HG03108 (cell line): ENCODE data around the gene TNRC6C.
"Not testable (repeated sequence)": the region's sequence is repeated elsewhere in the genome, so short reads cannot be mapped to it uniquely, and the experiment has no call there.

Source experiments
- ATAC-seq: cut with Tn5 transposase; IDR thresholded peaks from one replicate; pipeline ENCODE4 v1.9.1; 2021; ENCODE audit warnings: moderate library complexity; ENCODE audit not compliant: unreplicated experiment

TNRC6C gene

DNA sequence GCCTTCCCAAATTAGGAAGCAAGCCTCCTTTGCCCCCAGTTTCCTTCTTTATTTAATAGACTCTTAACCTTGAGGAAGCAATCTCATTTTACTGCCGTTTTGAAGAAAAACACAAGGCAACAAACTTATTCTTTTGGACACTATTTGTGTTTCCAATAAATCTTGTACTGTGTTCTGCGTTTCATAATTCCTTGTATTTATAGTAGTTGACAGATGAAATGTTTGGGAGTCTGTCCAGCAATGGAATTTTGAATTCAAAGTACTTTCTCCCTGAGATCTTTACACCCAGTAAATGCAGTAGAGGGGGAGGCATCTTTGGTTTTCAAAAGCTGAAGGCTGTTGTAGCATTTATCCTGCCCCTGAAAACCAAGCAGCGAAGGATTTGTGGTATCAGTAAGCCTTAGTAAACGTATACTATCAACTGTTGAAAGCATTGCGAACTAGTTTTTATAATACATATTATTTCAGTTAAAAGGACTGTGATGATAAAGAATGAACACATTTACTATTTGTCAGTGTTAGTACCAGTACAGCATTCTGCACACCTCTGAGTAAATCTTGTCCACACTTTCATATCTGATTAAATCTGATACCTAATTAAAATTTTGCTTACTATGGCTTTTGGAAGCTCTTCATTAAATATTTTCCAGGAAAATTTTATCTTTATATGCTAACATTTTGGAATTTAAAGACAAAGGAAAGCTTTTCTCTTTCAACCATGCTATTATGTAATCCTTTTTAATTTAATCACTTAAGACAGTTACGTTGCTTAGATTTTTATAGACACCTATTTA is 83.1 kb downstream of the TNRC6C start:
- no peak for ATAC-seq

DNA sequence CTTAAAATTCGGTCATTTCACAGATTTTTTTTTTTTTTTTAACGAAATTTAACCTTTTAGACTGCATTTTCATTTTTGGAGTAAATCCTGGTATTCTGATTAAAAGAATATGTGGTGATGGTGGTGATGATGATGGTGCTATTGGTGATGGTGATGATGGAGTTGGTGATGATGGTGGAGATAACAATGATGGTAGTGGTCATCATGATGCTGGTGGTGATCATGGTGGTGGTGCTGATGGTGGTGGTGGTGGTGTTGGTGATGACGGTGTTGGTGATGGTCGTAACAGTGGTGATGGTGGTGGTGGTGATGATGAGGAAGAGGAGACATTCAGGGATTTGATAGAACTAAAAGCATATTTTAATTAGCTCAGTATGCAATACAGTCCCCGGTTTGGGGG is 84.0 kb downstream of the TNRC6C start:
- no peak for ATAC-seq

DNA sequence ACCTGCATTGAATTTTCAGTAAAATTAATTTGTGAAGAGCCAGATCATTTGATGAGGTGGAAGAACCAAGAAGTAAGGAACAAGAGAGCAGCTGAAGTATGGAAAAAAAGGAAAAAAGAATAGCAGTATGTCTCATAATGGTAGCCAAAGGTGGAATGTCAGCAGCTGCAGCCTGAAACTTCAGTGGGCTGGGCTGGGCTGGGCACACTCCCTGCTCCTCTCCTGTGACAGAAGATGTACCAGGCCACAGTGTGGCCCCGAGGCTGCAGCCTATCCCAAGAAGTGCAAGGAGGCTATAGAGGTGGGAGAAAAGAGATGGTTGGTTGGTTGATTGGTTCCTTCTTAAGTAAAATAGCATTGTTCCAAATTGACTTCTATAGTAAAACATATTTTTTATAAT is 84.5 kb downstream of the TNRC6C start:
- no peak for ATAC-seq

DNA sequence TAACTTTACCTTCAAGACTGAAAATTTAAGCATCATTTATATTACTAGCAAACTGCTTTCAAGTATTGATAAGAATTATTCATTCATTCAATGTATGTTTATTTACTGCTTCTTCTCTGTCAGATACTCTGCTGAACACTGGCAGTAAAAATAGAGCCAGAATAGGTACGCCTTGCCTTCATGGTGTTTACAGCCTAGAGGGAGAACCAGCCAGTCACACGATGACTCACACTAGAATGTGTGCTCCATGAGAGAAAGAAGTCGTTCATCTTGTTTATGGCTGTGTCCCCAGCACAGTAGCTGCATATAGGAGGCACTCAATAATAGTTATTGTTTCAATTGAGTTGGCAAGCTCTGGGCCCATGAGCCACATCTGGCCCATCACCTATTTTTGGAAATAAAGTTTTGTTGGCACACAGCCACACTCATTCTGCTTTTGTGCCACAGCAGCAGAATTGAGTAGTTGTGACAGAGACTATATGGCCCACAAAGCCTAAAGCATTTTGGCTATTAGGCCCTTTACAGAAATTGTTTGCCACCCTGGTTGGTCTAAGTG is 85.9 kb downstream of the TNRC6C start:
- ATAC-seq: no peak

DNA sequence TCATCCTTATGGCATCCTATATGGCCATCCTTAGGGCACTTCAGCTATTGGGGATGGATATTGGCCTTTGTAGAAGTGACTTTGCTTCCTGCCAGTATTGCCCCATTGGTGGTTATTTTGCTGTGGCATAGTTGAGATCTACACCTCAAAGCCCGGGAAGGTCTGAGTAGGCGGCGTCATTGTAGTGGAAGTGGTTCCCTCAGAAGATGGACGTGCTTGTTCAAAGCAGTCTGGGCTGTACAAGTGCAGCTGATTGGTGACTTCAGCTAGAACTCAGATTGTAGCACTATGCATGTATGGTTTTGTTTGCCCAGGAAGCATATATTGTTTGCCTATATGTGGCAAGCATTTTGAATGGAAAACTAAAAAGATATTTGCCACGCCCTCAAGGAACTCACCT is 86.8 kb downstream of the TNRC6C start:
- no peak for ATAC-seq

DNA sequence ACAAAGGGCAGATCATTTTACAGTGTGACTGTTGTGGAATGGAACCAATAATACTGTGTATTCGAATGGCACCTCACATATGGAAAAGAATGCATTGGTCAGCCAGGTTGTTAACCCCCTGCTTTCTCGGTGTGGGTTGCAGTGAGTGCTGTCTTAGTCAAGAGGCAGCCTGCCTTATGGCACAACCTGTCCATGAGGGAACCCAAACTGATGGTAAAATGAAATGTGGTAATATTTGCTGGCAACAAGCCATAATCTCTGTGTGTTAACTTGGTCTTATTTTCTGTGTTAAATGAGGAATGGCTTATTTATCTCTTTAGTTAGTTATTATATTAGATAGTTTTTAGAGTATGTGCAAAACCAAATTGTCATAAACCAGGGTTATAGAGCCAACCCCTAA is 88.4 kb downstream of the TNRC6C start:
- no peak for ATAC-seq

DNA sequence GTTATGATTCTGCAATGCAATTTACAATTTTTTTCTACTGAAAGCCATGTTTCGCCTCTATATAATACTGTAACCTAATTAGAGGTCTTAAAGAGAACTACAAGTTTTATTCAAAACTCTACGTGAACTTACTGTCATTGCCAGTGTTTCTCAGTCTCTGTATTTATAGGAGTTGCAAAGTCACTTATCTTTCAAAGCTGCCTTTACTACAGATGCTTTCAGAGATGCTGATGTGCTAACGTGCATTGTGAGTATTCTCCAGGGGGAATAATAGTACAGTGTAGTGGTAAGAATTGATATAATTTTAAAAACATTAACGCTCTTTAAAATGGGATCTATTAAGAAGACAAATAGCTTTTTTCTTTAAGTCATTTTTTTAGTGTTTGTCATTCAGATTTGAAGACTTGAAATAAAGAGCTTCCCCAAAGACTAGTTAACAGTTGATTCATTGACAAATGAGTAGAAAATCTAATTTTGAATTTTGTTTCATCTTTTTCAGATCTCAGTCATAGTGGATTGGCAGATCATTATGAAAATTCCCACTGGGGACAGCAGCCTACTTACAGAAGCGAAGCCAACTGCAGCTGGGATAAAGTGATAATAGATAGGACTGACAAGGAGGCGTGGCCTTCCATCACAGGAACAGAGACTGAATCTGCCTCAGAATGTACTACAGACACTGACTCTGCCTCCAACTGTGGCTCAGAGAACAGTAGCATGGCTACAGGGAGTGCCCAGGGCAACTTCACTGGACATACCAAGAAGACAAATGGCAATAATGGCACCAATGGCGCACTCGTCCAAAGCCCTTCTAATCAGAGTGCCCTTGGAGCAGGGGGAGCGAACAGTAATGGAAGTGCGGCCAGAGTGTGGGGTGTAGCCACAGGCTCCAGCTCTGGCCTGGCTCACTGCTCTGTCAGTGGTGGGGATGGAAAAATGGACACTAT is 90.1 kb downstream of the TNRC6C start:
- no peak for ATAC-seq

GRCh38 chr17:78049609-78050008 is 91.1 kb downstream of the TNRC6C start:
- ATAC-seq: no peak

GRCh38 chr17:78051186-78051972 is 92.9 kb downstream of the TNRC6C start:
- ATAC-seq: no peak

DNA sequence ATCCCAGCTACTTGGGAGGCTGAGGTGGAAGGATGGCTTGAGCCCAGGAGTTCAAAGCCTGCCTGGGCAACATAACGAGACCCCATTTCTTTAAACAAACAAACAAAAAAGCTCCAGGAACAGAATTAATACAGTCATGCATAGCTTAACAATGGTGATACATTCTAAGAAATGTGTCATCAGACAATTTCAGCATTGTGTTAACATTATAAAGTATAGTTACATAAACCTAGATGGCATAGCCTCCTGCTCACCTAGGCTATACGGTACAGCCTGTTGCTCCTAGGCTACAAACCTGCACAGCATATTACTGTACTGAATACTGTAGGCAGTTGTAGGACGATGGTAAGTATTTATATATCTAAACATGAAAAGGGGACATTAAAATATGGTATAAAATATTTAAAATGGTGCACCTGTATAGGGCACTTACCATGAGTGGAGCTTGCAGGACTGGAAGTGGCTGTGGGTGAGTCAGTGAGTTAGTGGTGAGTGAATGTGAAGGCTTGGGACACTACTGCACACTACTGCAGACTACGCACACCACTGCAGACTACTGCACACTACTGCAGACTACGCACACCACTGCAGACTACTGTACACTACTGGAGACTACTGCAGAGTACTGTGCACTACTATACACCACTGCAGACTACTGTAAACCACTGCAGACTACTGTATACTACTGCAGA is 95.4 kb downstream of the TNRC6C start:
- ATAC-seq: no peak

DNA sequence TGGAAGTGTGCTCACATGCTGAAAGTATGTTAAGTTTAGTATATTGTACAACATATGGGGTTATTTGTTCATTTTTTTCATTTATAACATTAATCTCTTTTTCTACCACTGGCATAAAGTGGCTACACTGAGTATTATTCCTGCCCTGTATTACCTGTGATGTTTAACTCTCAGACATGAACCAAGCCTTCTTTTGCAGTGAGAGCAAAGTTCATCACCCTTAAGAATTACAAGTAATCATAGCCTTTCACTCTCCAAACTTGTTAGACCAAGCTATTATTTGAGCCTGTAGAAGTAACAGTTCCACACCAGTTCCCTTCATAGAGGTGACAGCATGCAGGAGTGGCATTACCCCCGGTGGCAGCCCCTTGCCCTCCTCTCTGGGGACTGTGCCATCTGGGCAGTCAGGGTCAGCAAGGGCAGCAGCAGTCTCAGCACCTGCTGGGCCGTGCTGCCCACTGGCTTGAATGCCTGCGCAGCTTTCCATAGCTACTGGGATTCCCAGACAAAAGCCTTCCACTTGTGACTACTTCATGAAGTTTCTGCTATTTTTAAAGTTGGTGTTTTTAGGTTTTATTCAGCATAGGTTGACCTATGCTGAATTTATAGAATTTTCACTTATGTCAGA is 98.7 kb downstream of the TNRC6C start:
- no peak for ATAC-seq

- no peak for ATAC-seq
Observed at GRCh38 chr17:78058001-78058400, 99.5 kb downstream of the TNRC6C start.

- no peak for ATAC-seq
Observed at GRCh38 chr17:78058581-78058980, 100.1 kb downstream of the TNRC6C start.

GRCh38 chr17:78062596-78062995 is 104.1 kb downstream of the TNRC6C start:
- no peak for ATAC-seq

GRCh38 chr17:78063489-78063888 is 105.0 kb downstream of the TNRC6C start:
- ATAC-seq: no peak

- no peak for ATAC-seq
Observed at GRCh38 chr17:78064708-78065107, 106.2 kb downstream of the TNRC6C start.

- not testable (repeated sequence) for ATAC-seq
Observed at GRCh38 chr17:78066976-78067375, 108.5 kb downstream of the TNRC6C start.

- ATAC-seq: no peak
Observed at GRCh38 chr17:78069695-78070094, 111.2 kb downstream of the TNRC6C start.

DNA sequence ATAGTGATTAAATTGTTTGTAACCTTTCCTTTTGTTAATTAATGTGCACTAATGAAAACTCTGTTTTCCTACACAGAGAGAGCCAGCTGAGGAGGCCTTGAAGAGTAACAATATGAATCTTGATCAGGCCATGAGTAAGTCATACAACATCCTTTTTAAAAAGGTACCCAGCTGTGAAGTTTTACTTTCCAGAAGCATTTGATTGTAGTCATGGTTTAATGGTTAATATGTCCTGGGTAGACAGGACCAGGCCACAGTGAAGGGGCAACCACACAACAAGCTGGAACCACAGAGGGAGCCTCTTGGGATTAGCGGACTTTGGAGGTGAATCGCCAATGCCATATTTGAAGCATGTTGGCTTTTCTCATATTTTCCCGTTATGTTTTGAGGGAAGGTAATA is 114.5 kb downstream of the TNRC6C start:
- ATAC-seq: no peak

DNA sequence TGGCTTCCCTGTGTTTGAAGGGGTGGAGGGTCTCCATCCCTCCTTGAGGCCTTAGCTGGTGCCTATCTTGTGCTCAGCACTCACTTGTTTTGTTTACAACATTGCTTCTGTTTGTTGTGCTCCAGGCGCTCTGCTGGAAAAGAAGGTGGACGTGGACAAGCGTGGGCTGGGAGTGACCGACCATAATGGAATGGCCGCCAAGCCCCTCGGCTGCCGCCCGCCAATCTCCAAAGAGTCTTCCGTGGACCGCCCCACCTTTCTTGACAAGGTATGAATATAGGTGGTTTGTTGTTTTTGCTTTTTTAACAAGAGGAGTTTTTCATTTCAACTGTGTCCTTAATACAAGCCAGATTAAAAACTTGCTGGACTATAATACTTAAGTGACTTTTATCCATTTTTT is 116.5 kb downstream of the TNRC6C start:
- no peak for ATAC-seq
